GM12864 (cell line): ENCODE results near the gene SLC39A11.

Source experiments
- DNase-seq: peaks from one replicate; pipeline ENCODE4 v3.0.0-alpha.2; 2011; ENCODE audit warnings: low read depth
- H3K4me3 ChIP-seq: 2 replicates; pipeline ENCODE4 v1.5.1; 2011; ENCODE audit warnings: mild to moderate bottlenecking, low read depth, low read length, control low read depth
- TF ChIP-seq, protein P1 (sequence below): IDR thresholded peaks from 2 replicates; pipeline ENCODE4 v1.5.1; 2011; ENCODE audit warnings: low read depth, mild to moderate bottlenecking, moderate library complexity, low read length, control low read depth, inconsistent platforms; ENCODE audit errors: missing control alignments

SLC39A11 gene

DNA sequence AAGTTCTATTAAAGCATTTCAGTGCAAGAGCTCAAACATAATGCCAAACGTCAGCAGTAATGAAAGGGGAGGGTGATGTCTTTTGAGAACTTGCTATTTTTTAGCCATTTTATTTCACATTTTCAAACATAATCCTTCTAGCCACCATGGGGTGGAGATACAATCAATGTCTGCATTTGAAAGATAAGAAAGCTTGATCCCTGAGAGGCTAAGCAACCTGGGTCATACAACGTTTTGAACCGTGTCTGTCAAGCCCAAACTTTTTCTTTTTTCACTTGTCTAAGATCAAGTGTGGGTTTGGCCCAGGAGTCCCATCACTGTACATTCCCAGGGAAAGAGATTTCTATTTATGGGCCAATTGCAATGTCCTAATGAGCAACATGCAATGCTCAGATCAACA lies 331.1 kb downstream of the SLC39A11 start:
- H3K4me3 ChIP-seq: no peak overlapping the region
- DNase-seq: no peak
- TF ChIP-seq, protein P1, sequence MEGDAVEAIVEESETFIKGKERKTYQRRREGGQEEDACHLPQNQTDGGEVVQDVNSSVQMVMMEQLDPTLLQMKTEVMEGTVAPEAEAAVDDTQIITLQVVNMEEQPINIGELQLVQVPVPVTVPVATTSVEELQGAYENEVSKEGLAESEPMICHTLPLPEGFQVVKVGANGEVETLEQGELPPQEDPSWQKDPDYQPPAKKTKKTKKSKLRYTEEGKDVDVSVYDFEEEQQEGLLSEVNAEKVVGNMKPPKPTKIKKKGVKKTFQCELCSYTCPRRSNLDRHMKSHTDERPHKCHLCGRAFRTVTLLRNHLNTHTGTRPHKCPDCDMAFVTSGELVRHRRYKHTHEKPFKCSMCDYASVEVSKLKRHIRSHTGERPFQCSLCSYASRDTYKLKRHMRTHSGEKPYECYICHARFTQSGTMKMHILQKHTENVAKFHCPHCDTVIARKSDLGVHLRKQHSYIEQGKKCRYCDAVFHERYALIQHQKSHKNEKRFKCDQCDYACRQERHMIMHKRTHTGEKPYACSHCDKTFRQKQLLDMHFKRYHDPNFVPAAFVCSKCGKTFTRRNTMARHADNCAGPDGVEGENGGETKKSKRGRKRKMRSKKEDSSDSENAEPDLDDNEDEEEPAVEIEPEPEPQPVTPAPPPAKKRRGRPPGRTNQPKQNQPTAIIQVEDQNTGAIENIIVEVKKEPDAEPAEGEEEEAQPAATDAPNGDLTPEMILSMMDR: no peak

DNA sequence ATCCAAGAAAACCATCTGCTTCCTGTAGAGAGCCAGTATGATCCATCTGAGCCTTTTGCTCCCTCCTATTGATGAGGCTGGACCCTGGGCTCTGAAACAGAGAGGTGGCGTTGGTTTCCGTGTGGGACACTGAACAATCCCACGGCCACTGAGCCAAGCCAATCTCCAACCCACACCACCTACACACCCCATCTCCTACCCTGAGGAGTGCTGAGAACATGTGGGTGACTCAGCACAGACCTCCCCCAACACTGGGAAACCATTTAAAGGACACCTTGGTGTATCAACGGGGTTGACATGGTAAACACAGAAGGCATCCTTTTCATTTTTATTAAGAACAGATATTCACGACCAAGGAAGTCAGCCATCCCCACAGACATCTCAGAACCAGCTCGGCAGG lies 332.1 kb downstream of the SLC39A11 start:
- H3K4me3 ChIP-seq: no peak overlapping the region
- TF ChIP-seq, protein P1: no peak
- DNase-seq: no peak

DNA sequence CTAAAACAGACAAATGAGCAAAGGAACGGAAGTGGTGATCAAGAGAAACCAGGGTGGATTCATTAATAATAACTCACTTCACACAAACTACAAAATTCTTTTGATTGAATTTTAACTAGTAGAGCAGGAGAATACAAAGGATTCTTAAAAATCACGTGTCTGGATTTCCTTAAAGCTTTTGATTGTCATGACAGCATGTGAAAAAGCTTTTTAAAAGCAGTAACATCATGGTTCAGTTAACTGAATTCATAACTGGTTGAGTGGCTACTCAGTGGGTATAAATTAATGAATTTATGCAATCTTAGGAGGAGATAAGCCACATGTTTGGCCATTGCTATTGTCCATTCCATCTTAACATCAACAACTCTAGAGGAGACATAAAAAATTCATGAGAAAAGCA lies 333.2 kb downstream of the SLC39A11 start:
- DNase-seq: no peak
- TF ChIP-seq, protein P1: no peak
- H3K4me3 ChIP-seq: no peak overlapping the region

DNA sequence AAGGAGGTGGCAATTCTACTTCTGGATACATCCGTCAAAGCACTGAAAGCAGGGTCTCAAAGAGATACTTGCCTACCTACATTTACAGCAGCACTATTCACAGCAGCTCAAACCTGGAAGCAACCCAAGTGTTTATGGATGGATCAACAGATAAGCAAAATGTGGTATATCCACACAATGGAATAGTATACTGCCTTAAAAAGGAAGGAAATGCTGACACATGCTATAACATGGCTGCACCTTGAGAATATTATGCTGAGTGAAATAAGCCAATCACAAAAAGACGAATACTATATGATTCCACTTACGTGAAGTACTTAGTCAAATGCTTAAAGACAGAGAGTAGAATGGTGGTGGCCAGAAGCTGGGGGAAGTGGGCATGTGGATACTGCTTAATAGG lies 336.2 kb downstream of the SLC39A11 start:
- TF ChIP-seq, protein P1: no peak
- no peak for DNase-seq
- H3K4me3 ChIP-seq: no peak overlapping the region

DNA sequence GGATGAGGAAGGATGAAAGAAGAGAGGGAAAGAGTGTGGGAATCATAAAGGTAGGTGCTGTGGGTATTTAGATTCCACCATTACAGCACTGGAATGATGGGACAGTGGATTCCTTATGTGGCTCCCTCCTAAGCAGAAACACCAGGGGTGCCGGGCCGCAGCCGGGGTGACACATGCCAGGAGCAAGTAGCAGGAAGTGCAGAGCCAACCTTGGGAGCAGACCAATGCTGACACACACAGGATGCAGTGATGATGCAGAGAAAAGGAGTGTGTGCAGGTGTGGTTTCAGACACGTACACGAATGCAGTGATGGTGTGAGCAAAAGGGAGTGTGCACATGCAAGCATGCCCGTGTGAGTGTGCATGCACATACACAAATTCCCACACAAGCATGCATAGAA lies 338.0 kb downstream of the SLC39A11 start:
- no peak overlapping the region for H3K4me3 ChIP-seq
- TF ChIP-seq, protein P1: no peak
- no peak for DNase-seq

DNA sequence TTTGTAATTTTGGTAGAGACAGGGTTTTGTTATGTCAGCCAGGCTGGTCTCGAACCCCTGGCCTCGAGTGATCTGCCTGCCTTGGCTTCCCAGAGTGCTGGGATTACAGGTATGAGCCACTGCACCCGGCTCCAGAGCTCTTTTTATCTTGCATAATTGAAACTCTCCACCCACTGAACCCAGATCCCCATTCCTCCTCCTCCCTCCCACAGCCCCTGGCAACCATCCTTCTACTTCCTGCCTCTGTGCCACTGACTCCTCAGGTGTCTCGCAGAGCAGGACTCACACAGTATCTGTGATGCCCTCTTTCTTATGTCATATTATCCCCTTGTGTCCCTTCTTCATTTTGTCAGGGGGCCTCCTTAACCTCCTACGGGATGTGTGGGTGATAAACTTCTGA lies 340.7 kb downstream of the SLC39A11 start:
- TF ChIP-seq, protein P1: no peak
- DNase-seq: no peak
- no peak overlapping the region for H3K4me3 ChIP-seq

DNA sequence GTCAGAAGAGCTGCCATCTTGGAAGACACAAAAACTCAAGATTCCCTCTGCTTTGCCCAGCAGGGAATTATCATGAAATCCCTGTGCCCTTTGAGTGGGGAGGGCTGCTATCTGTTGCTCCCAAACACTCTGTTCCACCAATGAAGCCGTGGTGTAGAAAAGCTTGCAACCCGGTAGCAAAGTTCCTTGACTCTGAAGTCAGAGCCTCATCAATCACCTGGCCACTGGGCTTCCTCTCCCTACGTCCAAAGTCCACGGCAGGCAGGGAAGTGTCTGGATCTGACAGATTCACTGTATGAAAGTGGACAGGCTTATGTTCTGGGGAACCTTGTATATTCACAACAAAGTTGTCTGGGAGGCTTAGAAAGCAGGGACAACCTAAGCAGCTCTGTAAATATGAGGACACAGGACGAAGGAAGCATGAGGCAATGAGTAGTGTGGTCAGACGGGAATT lies 343.3 kb downstream of the SLC39A11 start:
- TF ChIP-seq, protein P1: no peak
- no peak overlapping the region for H3K4me3 ChIP-seq
- DNase-seq: no peak
